IPS-11a (cell line): ENCODE results near the gene CIB4.

Experiments
- H3K4me3 ChIP-seq: one replicate; pipeline ENCODE4 v1.5.1; 2013; ENCODE audit warnings: low read depth, low read length, control low read depth

CIB4 gene

GRCh38 chr2:26555246-26556133 is 85.7 kb downstream of the CIB4 start:
- H3K4me3 ChIP-seq: no peak overlapping the region

- H3K4me3 ChIP-seq: no peak overlapping the region
These were observed 88.4 kb downstream of the CIB4 start for GRCh38 chr2:26552641-26553374.

GRCh38 chr2:26550276-26551015 is 90.7 kb downstream of the CIB4 start:
- no peak overlapping the region for H3K4me3 ChIP-seq

GRCh38 chr2:26542676-26543505 is 98.3 kb downstream of the CIB4 start:
- no peak overlapping the region for H3K4me3 ChIP-seq

GRCh38 chr2:26542194-26542455 is 99.0 kb downstream of the CIB4 start:
- H3K4me3 ChIP-seq: no peak overlapping the region

- H3K4me3 ChIP-seq: no peak overlapping the region
These were observed 99.6 kb downstream of the CIB4 start for GRCh38 chr2:26541401-26542193.

GRCh38 chr2:26540961-26541360 is 100.2 kb downstream of the CIB4 start:
- no peak overlapping the region for H3K4me3 ChIP-seq

GRCh38 chr2:26540306-26540705 is 100.9 kb downstream of the CIB4 start:
- H3K4me3 ChIP-seq: no peak overlapping the region

GRCh38 chr2:26537826-26538475 is 103.2 kb downstream of the CIB4 start:
- no peak overlapping the region for H3K4me3 ChIP-seq

- H3K4me3 ChIP-seq: no peak overlapping the region
These were observed 103.9 kb downstream of the CIB4 start for GRCh38 chr2:26537069-26537825.

GRCh38 chr2:26536371-26537068 is 104.6 kb downstream of the CIB4 start:
- H3K4me3 ChIP-seq: no peak overlapping the region

GRCh38 chr2:26535663-26536275 is 105.4 kb downstream of the CIB4 start:
- no peak overlapping the region for H3K4me3 ChIP-seq

GRCh38 chr2:26534865-26535662 is 106.1 kb downstream of the CIB4 start:
- no peak overlapping the region for H3K4me3 ChIP-seq

- H3K4me3 ChIP-seq: no peak overlapping the region
These were observed 106.9 kb downstream of the CIB4 start for GRCh38 chr2:26534098-26534864.

GRCh38 chr2:26533661-26534060 is 107.5 kb downstream of the CIB4 start:
- no peak overlapping the region for H3K4me3 ChIP-seq
